Testis (tissue), 3 donors: ENCODE results near the gene MTAP. TPM values are rescaled to one million over a fixed set of nuclear protein-coding genes. Genes with fewer than 3 reads are reported as not detected.

Experiments used
- DNase-seq: peaks from one replicate; pipeline ENCODE4 v3.0.0-alpha.2; 2019
- H3K27ac ChIP-seq, 2 donors: fragments of 200-600 bp; sonication (generic); one replicate each; pipeline ENCODE4 v1.5.1; 2019
- H3K27me3 ChIP-seq: fragments of 200-600 bp; sonication (generic); one replicate; pipeline ENCODE4 v1.5.1; 2019
- H3K36me3 ChIP-seq: fragments of 200-600 bp; sonication (generic); one replicate; pipeline ENCODE4 v1.5.1; 2017; ENCODE audit warnings: low read depth; ENCODE audit errors: missing control alignments
- H3K4me1 ChIP-seq: fragments of 200-600 bp; sonication (generic); one replicate; pipeline ENCODE4 v1.5.1; 2019
- H3K4me3 ChIP-seq, 2 donors: fragments of 200-600 bp; sonication (generic); one replicate each; pipeline ENCODE4 v1.5.1; 2017 to 2019
- H3K9me3 ChIP-seq: fragments of 200-600 bp; sonication (generic); one replicate; pipeline ENCODE4 v1.5.1; 2017
- CTCF ChIP-seq, 3 experiments: fragments of 450-650 bp in 2 of 3; fragments of 200-600 bp in 1 of 3; sonication (generic) in 1 of 3; IDR thresholded peaks; one replicate each; pipeline ENCODE4 v1.5.1; 2016 to 2019; ENCODE audit warnings: antibody characterized with exemption in 3 of 3, mild to moderate bottlenecking in 2 of 3, moderate library complexity in 1 of 3
- POLR2A ChIP-seq: fragments of 450-650 bp; IDR thresholded peaks from one replicate; pipeline ENCODE4 v1.6.1; 2017; ENCODE audit warnings: antibody characterized with exemption, mild to moderate bottlenecking, moderate library complexity
- WGBS, 2 donors: methylation state at CpG; one replicate each; pipeline ENCODE4 v1.1.5; 2018; 5-methylcytosine and 5-hydroxymethylcytosine counted together
- intact Hi-C: fragments of 100-400 bp; cut with DNase I; formaldehyde crosslinking; loops from one replicate; pipeline ENCODE4 v1.15.1; 2023; ENCODE audit warnings: low total_unique reads
- polyA plus RNA-seq: library from polyadenylated mRNA; stranded (reverse); fragments of 350-450 nt; fragmentation: Illumina TruSeq; extraction: RNeasy Lipid Tissue Mini Kit (QIAGEN cat#74804); gene quantifications from one replicate; pipeline ENCODE4 v1.2.3, GENCODE V29; 2014; ENCODE audit warnings: low read depth, low replicate concordance; ENCODE audit not compliant: insufficient read depth
- total RNA-seq, 2 donors: library from RNA; depleted of rRNA; stranded (reverse); fragments of >200 nt; gene quantifications; one replicate each; pipeline ENCODE4 v1.2.3, GENCODE V29; 2016

MTAP gene
- total and polyA plus RNA-seq, 3 donors from 2014 or later = 18.2 to 21.2 (median 19.3) TPM

- Histone ChIP-seq H3K27ac (no peak overlapping the region), H3K9me3 (no peaks in the 10 kb centered on the region), H3K4me3 (peak overlapping the region; percentile 37 to 51), H3K4me1 (peaks cover 13% of the 10 kb centered on the region), H3K36me3 (no peaks in the 10 kb centered on the region), H3K27me3 (peaks cover 10% of the 10 kb centered on the region)
- 1% methylated on average over 27 to 47 of the region's 51 CpGs for WGBS, 2 donors
- TF ChIP-seq CTCF (IDR thresholded peaks at IDR 0.05) (no peak), POLR2A (no peak)
- DNase-seq = no peak
- intact Hi-C loops = no loop called here
These were observed 172.4 kb downstream of the MTAP start for GRCh38 chr9:21974722-21975409.

- peaks cover 10% of the 10 kb centered on the region for H3K27me3 ChIP-seq
- H3K4me3 ChIP-seq = no peak overlapping the region
- TF ChIP-seq POLR2A (no peak), CTCF (IDR thresholded peaks at IDR 0.05) (no peak)
- WGBS, 2 donors = 16 to 19% methylated on average over 19 of the region's 19 CpGs
- peaks cover 13% of the 10 kb centered on the region for H3K4me1 ChIP-seq
- intact Hi-C loops = no loop called here
- no peak overlapping the region for H3K27ac ChIP-seq
- no peaks in the 10 kb centered on the region for H3K36me3 ChIP-seq
- H3K9me3 ChIP-seq = no peaks in the 10 kb centered on the region
- no peak for DNase-seq
These were observed 174.0 kb downstream of the MTAP start for GRCh38 chr9:21976334-21976875.

GRCh38 chr9:21982391-21982790 lies 180.0 kb downstream of the MTAP start:
- intact Hi-C loops = no loop called here
- Histone ChIP-seq H3K27me3 (no peaks in the 10 kb centered on the region), H3K36me3 (no peaks in the 10 kb centered on the region), H3K4me1 (no peaks in the 10 kb centered on the region), H3K27ac (no peak overlapping the region), H3K4me3 (no peak overlapping the region), H3K9me3 (no peaks in the 10 kb centered on the region)
- TF ChIP-seq CTCF (IDR thresholded peaks at IDR 0.05) (no peak), POLR2A (no peak)
- 70 to 74% methylated on average over 1 of the region's 1 CpG for WGBS, 2 donors
- DNase-seq = no peak

GRCh38 chr9:21982861-21983560 lies 180.6 kb downstream of the MTAP start:
- TF ChIP-seq POLR2A (no peak), CTCF (IDR thresholded peaks at IDR 0.05) (no peak)
- Histone ChIP-seq H3K4me3 (no peak overlapping the region), H3K36me3 (no peaks in the 10 kb centered on the region), H3K27ac (no peak overlapping the region), H3K4me1 (no peaks in the 10 kb centered on the region), H3K9me3 (no peaks in the 10 kb centered on the region), H3K27me3 (no peaks in the 10 kb centered on the region)
- DNase-seq = no peak
- intact Hi-C loops = no loop called here
- 63 to 67% methylated on average over 1 of the region's 1 CpG for WGBS, 2 donors
